PC-9 (cell line): ENCODE results near the gene FILIP1L. TPM values are rescaled to one million over a fixed set of nuclear protein-coding genes. Genes with fewer than 3 reads are reported as not detected.

ENCODE experiments used
- BruUV-seq: library from RNA; stranded (reverse); fragments of 400-500 nt; replicated peaks from 2 replicates; lab custom pipeline; 2021; lab: Mats Ljungman, UMichigan
- CTCF ChIA-PET: fragments of 300-600 bp; sonication (Branson Sonifier 250); formaldehyde crosslinking; loops from one replicate; lab custom pipeline; 2022; ENCODE audit warnings: antibody characterized with exemption; lab: Charles Lee
- POLR2A ChIA-PET: fragments of 300-600 bp; sonication (Branson Sonifier 250); formaldehyde crosslinking; loops from one replicate; lab custom pipeline; 2022; ENCODE audit warnings: antibody characterized with exemption; ENCODE audit not compliant: unreplicated experiment; lab: Charles Lee
- DNase-seq, 2 experiments: peaks; one replicate each; pipeline versions ENCODE4 v3.0.0 to v3.0.0-alpha.2; 2015 to 2022; ENCODE audit warnings: mixed read lengths in 1 of 2
- H2AFZ ChIP-seq: fragments of 200-600 bp; sonication (generic); 2 replicates; pipeline ENCODE4 v1.8.1; 2017; ENCODE audit warnings: antibody characterized with exemption
- H3F3A ChIP-seq: fragments of 200-600 bp; sonication (generic); 2 replicates; pipeline ENCODE4 v1.8.1; 2017; ENCODE audit warnings: antibody characterized with exemption, mild to moderate bottlenecking, low read depth; ENCODE audit not compliant: insufficient read depth
- H3K27ac ChIP-seq: fragments of 200-600 bp; sonication (generic); 2 replicates; pipeline ENCODE4 v1.6.1; 2016; ENCODE audit warnings: mixed run types
- H3K27me3 ChIP-seq: fragments of 200-600 bp; sonication (generic); 2 replicates; pipeline ENCODE4 v1.6.1; 2016; ENCODE audit warnings: low read depth, mixed run types; ENCODE audit not compliant: insufficient read depth
- H3K36me3 ChIP-seq: fragments of 200-600 bp; sonication (generic); 2 replicates; pipeline ENCODE4 v1.6.1; 2016; ENCODE audit warnings: low read depth, mixed run types
- H3K4me1 ChIP-seq: fragments of 200-600 bp; sonication (generic); replicated peaks from 2 replicates; pipeline ENCODE4 v1.6.1; 2016; ENCODE audit warnings: mixed run types; ENCODE audit not compliant: insufficient read depth
- H3K4me2 ChIP-seq: fragments of 200-600 bp; sonication (generic); 2 replicates; pipeline ENCODE4 v1.6.1; 2017; ENCODE audit warnings: mixed run types
- H3K4me3 ChIP-seq: fragments of 200-600 bp; sonication (generic); 2 replicates; pipeline ENCODE4 v1.6.1; 2016; ENCODE audit warnings: mixed run types
- H3K79me2 ChIP-seq: fragments of 200-600 bp; sonication (generic); 2 replicates; pipeline ENCODE4 v1.6.1; 2017; ENCODE audit warnings: low read depth, mixed run types
- H3K9me2 ChIP-seq: fragments of 200-600 bp; sonication (generic); 2 replicates; pipeline ENCODE4 v1.8.1; 2017; ENCODE audit warnings: mild to moderate bottlenecking; ENCODE audit not compliant: insufficient read depth
- H3K9me3 ChIP-seq: fragments of 200-600 bp; sonication (generic); 2 replicates; pipeline ENCODE4 v1.8.1; 2016; ENCODE audit warnings: low read depth; ENCODE audit not compliant: insufficient read depth
- H4K20me1 ChIP-seq: fragments of 200-600 bp; sonication (generic); 2 replicates; pipeline ENCODE4 v1.8.1; 2017; ENCODE audit not compliant: insufficient read depth
- EZH2 ChIP-seq: fragments of 200-600 bp; sonication (generic); IDR thresholded peaks from 2 replicates; pipeline ENCODE4 v1.8.0; 2017; ENCODE audit warnings: antibody characterized with exemption, low read depth
- intact Hi-C: fragments of 100-400 bp; cut with micrococcal nuclease; formaldehyde crosslinking; loops from one replicate; pipeline ENCODE4 v1.10.0; 2022; ENCODE audit not compliant: unreplicated experiment
- total RNA-seq: library from RNA; stranded (reverse); gene quantifications from 2 replicates; pipeline ENCODE4 v1.2.3, GENCODE V29; 2021
- TF ChIP-seq, protein P1 (sequence below): fragments of 200-600 bp; sonication (generic); conservative IDR thresholded peaks from 2 replicates; pipeline ENCODE4 v1.6.1; 2017; ENCODE audit warnings: mixed run types, antibody characterized with exemption, mild to moderate bottlenecking, moderate library complexity

Gene FILIP1L
- total RNA-seq, 1 experiment from 2014 or later, result 16.8 TPM

DNA sequence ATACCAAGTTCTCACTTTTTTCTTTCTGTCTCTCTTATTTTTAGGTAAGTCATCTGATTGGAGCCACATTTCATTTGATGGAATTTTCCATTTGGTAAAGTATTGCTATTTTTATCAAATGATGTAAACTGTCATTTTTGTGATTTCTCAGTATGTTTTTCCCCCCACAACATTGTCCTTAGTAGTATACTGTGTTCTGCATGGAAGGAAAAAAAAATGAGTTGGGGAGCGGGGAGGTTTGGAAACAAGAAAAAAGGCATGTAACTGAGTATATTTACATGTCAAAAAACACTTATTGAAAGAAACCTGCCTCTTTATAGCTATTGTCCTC, 104.2 kb downstream of the FILIP1L start:
- no peak for TF ChIP-seq EZH2
- TF ChIP-seq, protein P1, sequence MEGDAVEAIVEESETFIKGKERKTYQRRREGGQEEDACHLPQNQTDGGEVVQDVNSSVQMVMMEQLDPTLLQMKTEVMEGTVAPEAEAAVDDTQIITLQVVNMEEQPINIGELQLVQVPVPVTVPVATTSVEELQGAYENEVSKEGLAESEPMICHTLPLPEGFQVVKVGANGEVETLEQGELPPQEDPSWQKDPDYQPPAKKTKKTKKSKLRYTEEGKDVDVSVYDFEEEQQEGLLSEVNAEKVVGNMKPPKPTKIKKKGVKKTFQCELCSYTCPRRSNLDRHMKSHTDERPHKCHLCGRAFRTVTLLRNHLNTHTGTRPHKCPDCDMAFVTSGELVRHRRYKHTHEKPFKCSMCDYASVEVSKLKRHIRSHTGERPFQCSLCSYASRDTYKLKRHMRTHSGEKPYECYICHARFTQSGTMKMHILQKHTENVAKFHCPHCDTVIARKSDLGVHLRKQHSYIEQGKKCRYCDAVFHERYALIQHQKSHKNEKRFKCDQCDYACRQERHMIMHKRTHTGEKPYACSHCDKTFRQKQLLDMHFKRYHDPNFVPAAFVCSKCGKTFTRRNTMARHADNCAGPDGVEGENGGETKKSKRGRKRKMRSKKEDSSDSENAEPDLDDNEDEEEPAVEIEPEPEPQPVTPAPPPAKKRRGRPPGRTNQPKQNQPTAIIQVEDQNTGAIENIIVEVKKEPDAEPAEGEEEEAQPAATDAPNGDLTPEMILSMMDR, result no peak
- Histone ChIP-seq H3K4me3 (no peak overlapping the region), H3K4me2 (no peak overlapping the region), H3K4me1 (peaks cover 24% of the 10 kb centered on the region), H4K20me1 (no peaks in the 10 kb centered on the region), H3K27me3 (no peaks in the 10 kb centered on the region), H2AFZ (no peak overlapping the region), H3F3A (peaks cover 12% of the 10 kb centered on the region; the same call in 1 of the 2 replicates), H3K9me2 (no peaks in the 10 kb centered on the region; the same call in 1 of the 2 replicates), H3K36me3 (no peaks in the 10 kb centered on the region), H3K27ac (no peak overlapping the region), H3K79me2 (no peaks in the 10 kb centered on the region; the same call in 1 of the 2 replicates), H3K9me3 (peaks cover 2% of the 10 kb centered on the region; the same call in 1 of the 2 replicates)
- DNase-seq, result no peak
- BruUV-seq, result no TSS peak
- ChIA-PET POLR2A (no interaction called here), CTCF (interaction anchor here (0.6 kb wide), 1 partner anchor 483 kb away, joined by 12 read pairs; the partner anchor contains the start of gene TMEM45A)
- intact Hi-C loops, result no loop called here

DNA sequence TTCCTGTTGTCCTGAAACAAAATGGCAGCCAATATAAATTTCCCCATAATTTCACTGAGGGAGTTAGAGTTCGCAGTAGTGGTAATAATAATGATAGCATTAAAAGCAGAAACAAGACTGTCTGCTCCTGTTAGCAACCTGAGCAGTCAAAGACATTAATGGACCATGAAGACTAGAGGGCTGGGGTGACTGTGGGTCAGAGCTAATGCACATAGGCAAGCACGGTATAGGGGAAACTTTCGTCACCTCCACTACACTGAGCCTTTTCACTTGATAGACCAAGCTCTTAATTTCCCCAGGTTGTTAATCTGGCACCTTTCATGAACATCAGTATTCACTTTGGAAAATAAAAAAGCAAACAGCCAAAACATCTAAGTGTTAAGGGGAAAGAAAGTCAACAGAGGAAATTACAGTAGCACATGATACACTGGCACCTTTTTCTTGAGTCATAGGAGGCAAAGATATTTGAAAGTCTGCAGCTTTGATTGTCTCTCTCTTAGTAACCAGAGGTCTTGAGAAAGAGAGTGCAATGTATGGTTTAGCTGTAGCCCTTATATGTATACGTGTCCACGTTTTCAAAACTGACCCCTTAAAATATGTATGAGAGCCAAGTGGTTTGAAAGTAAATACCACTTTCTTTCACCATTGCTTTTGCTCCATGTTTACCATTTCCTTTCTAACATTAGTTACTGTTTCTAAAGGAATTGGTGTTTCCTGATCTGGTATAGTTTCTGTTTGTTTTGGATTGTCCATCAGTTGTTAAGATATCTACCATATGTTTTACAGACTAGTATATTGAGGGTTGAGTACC, 104.8 kb downstream of the FILIP1L start:
- Histone ChIP-seq H3K9me3 (no peaks in the 10 kb centered on the region), H3K4me1 (peaks cover 25% of the 10 kb centered on the region), H3K4me3 (no peak overlapping the region), H4K20me1 (no peaks in the 10 kb centered on the region), H3K79me2 (no peaks in the 10 kb centered on the region; the same call in 1 of the 2 replicates), H3K27me3 (no peaks in the 10 kb centered on the region), H3K4me2 (no peak overlapping the region), H3K9me2 (no peaks in the 10 kb centered on the region; the same call in 1 of the 2 replicates), H3F3A (peaks cover 12% of the 10 kb centered on the region; the same call in 1 of the 2 replicates), H3K27ac (no peak overlapping the region), H3K36me3 (no peaks in the 10 kb centered on the region), H2AFZ (no peak overlapping the region)
- intact Hi-C loops, result no loop called here
- no peak for DNase-seq
- TF ChIP-seq, protein P1, result no peak
- no peak for TF ChIP-seq EZH2
- ChIA-PET POLR2A (no interaction called here), CTCF (interaction anchor here (0.6 kb wide), 1 partner anchor 483 kb away, joined by 12 read pairs; the partner anchor contains the start of gene TMEM45A)
- BruUV-seq, result no TSS peak

DNA sequence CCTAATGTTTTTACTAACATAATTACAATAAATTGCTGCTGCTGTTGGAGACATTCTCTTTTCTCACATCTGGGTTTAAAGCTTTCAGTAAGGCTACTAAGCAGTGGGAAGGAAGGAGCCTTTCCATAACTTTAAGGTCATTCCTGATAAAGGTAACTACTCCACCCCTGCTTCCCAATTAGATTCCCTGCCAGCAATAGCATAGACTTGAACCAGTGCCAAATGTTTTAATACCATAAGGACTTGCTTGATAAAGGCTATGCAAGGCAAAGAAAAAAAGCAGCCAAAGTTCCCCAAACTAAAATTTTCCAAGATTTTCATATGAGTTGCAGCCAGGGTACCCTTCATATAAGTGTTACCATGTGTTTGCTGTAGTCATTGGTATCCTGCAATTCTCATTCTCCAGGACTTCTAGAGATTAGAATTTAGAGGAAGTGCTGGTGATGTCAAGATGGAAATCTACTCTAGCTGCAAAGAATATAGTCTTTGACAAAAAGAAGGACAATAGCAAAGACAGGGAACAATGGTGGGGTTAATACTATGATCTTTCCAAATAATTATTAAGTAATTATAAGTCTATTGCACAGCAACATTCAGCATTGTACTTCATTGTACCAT, 106.1 kb downstream of the FILIP1L start:
- H3F3A ChIP-seq, result peaks cover 20% of the 10 kb centered on the region
- intact Hi-C loops, result no loop called here
- TF ChIP-seq, protein P1, result no peak
- TF ChIP-seq EZH2, result no peak
- H3K4me2 ChIP-seq, result no peak overlapping the region
- no peaks in the 10 kb centered on the region for H4K20me1 ChIP-seq
- no peak overlapping the region for H2AFZ ChIP-seq
- H3K4me3 ChIP-seq, result no peak overlapping the region
- no peaks in the 10 kb centered on the region for H3K27me3 ChIP-seq
- no peaks in the 10 kb centered on the region for H3K9me3 ChIP-seq
- ChIA-PET POLR2A (no interaction called here), CTCF (interaction anchor here (1.7 kb wide), 1 partner anchor 34 kb away, joined by 8 read pairs; no protein-coding TSS in a partner anchor)
- H3K27ac ChIP-seq, result no peak overlapping the region
- H3K4me1 ChIP-seq, result peaks cover 34% of the 10 kb centered on the region
- BruUV-seq, result no TSS peak
- H3K9me2 ChIP-seq, result no peaks in the 10 kb centered on the region; the same call in 1 of the 2 replicates
- H3K79me2 ChIP-seq, result no peaks in the 10 kb centered on the region; the same call in 1 of the 2 replicates
- H3K36me3 ChIP-seq, result no peaks in the 10 kb centered on the region
- no peak for DNase-seq
